ENCODE data around the gene PAPSS2.

Gene PAPSS2

GRCh38 chr10:87672551-87672950 is 12.9 kb downstream of the PAPSS2 start:
- no peak for DNase-seq

GRCh38 chr10:87674943-87675342 is 15.3 kb downstream of the PAPSS2 start:
- DNase-seq, result no peak

GRCh38 chr10:87675396-87676376 is 16.0 kb downstream of the PAPSS2 start:
- DNase-seq, result no peak

- DNase-seq, result no peak
Measured at GRCh38 chr10:87677595-87677994, 17.9 kb downstream of the PAPSS2 start.

GRCh38 chr10:87678302-87678701 is 18.6 kb downstream of the PAPSS2 start:
- no peak for DNase-seq

GRCh38 chr10:87683356-87683755 is 23.7 kb downstream of the PAPSS2 start:
- DNase-seq, result no peak

GRCh38 chr10:87684001-87684638 is 24.4 kb downstream of the PAPSS2 start:
- no peak for DNase-seq

- no peak for DNase-seq
Measured at GRCh38 chr10:87685832-87686574, 26.3 kb downstream of the PAPSS2 start.

- DNase-seq, result no peak
Measured at GRCh38 chr10:87691506-87692070, 31.9 kb downstream of the PAPSS2 start.

- DNase-seq, result no peak
Measured at GRCh38 chr10:87692956-87693484, 33.3 kb downstream of the PAPSS2 start.

- DNase-seq, result no peak
Measured at GRCh38 chr10:87694011-87694794, 34.5 kb downstream of the PAPSS2 start.

- DNase-seq, result no peak
Measured at GRCh38 chr10:87695074-87695473, 35.4 kb downstream of the PAPSS2 start.

- no peak for DNase-seq
Measured at GRCh38 chr10:87696922-87697745, 37.5 kb downstream of the PAPSS2 start.

- DNase-seq, result no peak
Measured at GRCh38 chr10:87700031-87700796, 40.5 kb downstream of the PAPSS2 start.

GRCh38 chr10:87702260-87702972 is 42.7 kb downstream of the PAPSS2 start:
- no peak for DNase-seq

GRCh38 chr10:87702973-87703294 is 43.3 kb downstream of the PAPSS2 start:
- no peak for DNase-seq

- no peak for DNase-seq
Measured at GRCh38 chr10:87703771-87704170, 44.1 kb downstream of the PAPSS2 start.

GRCh38 chr10:87705339-87705738 is 45.7 kb downstream of the PAPSS2 start:
- DNase-seq, result no peak

- DNase-seq, result no peak
Measured at GRCh38 chr10:87706731-87707130, 47.1 kb downstream of the PAPSS2 start.

- no peak for DNase-seq
Measured at GRCh38 chr10:87707254-87707653, 47.6 kb downstream of the PAPSS2 start.

Measured in KG1 (cell line).